Stimulated activated CD4-positive, alpha-beta T cell treated with anti-CD3 and anti-CD28 coated beads, Interleukin-1b, Interleukin-23, amount 100 ng/mL, for 1 hour (primary cell): ENCODE data around the gene CAMP.
A peak's percentile ranks its signal among the peaks of the same experiment; 100 is the strongest.
"Not testable (repeated sequence)": the region's sequence is repeated elsewhere in the genome, so short reads cannot be mapped to it uniquely, and the experiment has no call there.

Experiments
- DNase-seq, 2 donors: peaks; one replicate each; pipeline ENCODE4 v3.0.0-alpha.2; 2020; ENCODE audit warnings: low read depth in 2 of 2

CAMP gene

GRCh38 chr3:48222616-48223513, at the start of gene CAMP:
CAMP (plus strand) TSS chr3:48223495; CDS start chr3:48223512, 17 bp downstream.
- no peak for DNase-seq

- no peak for DNase-seq
These were observed 45.2 kb upstream of the CAMP start for GRCh38 chr3:48178072-48178471.

- DNase-seq: no peak
These were observed 43.3 kb upstream of the CAMP start for GRCh38 chr3:48180021-48180420.

GRCh38 chr3:48180531-48181253, 42.6 kb upstream of the CAMP start:
- DNase-seq: no peak

GRCh38 chr3:48184299-48184698, 39.0 kb upstream of the CAMP start:
- DNase-seq: no peak

- DNase-seq: no peak
These were observed 38.2 kb upstream of the CAMP start for GRCh38 chr3:48185129-48185528.

- DNase-seq: no peak
These were observed 36.5 kb upstream of the CAMP start for GRCh38 chr3:48186631-48187300.

- DNase-seq: no peak
These were observed 36.1 kb upstream of the CAMP start for GRCh38 chr3:48187301-48187578.

- no peak for DNase-seq
These were observed 35.6 kb upstream of the CAMP start for GRCh38 chr3:48187579-48188265.

- DNase-seq: peak; percentile 76 to 84
These were observed 34.8 kb upstream of the CAMP start, which contains the start of gene CDC25A for GRCh38 chr3:48188266-48189201. CDC25A (minus strand) TSS chr3:48188417; CDS start chr3:48187947, 470 bp downstream.

- DNase-seq: no peak
These were observed 34.0 kb upstream of the CAMP start for GRCh38 chr3:48189321-48189720.

- DNase-seq: no peak
These were observed 32.4 kb upstream of the CAMP start for GRCh38 chr3:48190911-48191310.

- DNase-seq: no peak
These were observed 28.7 kb upstream of the CAMP start for GRCh38 chr3:48194446-48195071.

GRCh38 chr3:48196611-48197010, 26.7 kb upstream of the CAMP start:
- no peak for DNase-seq

GRCh38 chr3:48199117-48199516, 24.2 kb upstream of the CAMP start:
- no peak for DNase-seq

- DNase-seq: no peak
These were observed 20.7 kb upstream of the CAMP start for GRCh38 chr3:48202632-48203031.

GRCh38 chr3:48208076-48208475, 15.2 kb upstream of the CAMP start:
- DNase-seq: no peak

GRCh38 chr3:48209445-48209844, 13.8 kb upstream of the CAMP start:
- no peak for DNase-seq

- not testable (repeated sequence) for DNase-seq
These were observed 12.8 kb upstream of the CAMP start for GRCh38 chr3:48210534-48210933.

- DNase-seq: not testable (repeated sequence)
These were observed 11.5 kb upstream of the CAMP start for GRCh38 chr3:48211776-48212175.
